Glutamatergic neuron (in vitro differentiated cells): Measurements from ENCODE around the gene SULT1E1. TPM values are rescaled to one million over a fixed set of nuclear protein-coding genes. Genes with fewer than 3 reads are reported as not detected.

ENCODE experiments used
- DNase-seq: peaks from one replicate; pipeline ENCODE4 v3.0.0; 2022
- H3K27ac Mint-ChIP-seq: one replicate; pipeline ENCODE4 v1.8.0; 2020; ENCODE audit warnings: mild to moderate bottlenecking, mixed read lengths, inconsistent platforms; ENCODE audit not compliant: unreplicated experiment
- H3K27me3 Mint-ChIP-seq: one replicate; pipeline ENCODE4 v1.8.0; 2020; ENCODE audit warnings: mild to moderate bottlenecking, moderate library complexity, mixed read lengths, inconsistent platforms; ENCODE audit not compliant: unreplicated experiment
- H3K36me3 Mint-ChIP-seq: one replicate; pipeline ENCODE4 v1.8.0; 2020; ENCODE audit warnings: mild to moderate bottlenecking, mixed read lengths, inconsistent platforms; ENCODE audit not compliant: unreplicated experiment
- H3K4me1 Mint-ChIP-seq: one replicate; pipeline ENCODE4 v1.8.0; 2020; ENCODE audit warnings: mild to moderate bottlenecking, low read depth, mixed read lengths, inconsistent platforms; ENCODE audit not compliant: unreplicated experiment
- H3K4me3 Mint-ChIP-seq: one replicate; pipeline ENCODE4 v1.8.0; 2020; ENCODE audit warnings: mild to moderate bottlenecking, mixed read lengths, inconsistent platforms; ENCODE audit not compliant: unreplicated experiment
- H3K9me3 Mint-ChIP-seq: one replicate; pipeline ENCODE4 v1.8.0; 2020; ENCODE audit warnings: mild to moderate bottlenecking, moderate library complexity, mixed read lengths, inconsistent platforms; ENCODE audit not compliant: unreplicated experiment
- CTCF ChIP-seq: fragments of 200-600 bp; sonication (generic); IDR thresholded peaks from one replicate; pipeline ENCODE4 v1.5.0; 2021; ENCODE audit not compliant: partially characterized antibody, unreplicated experiment
- long read RNA-seq: library from polyadenylated mRNA; unstranded; transcript quantifications from one replicate; pipeline ENCODE4 v2.0.0, GENCODE V29; 2020; ENCODE audit not compliant: unreplicated experiment
- total RNA-seq: library from RNA; stranded (reverse); fragmentation: NEBNext Ultra II Directional; extraction: Animal tissue kit (Norgen Biotek cat#: 25700); gene quantifications from one replicate; pipeline ENCODE4 v1.2.1, GENCODE V29; 2021; ENCODE audit not compliant: unreplicated experiment

Gene SULT1E1
- not detected for total RNA-seq
- long read RNA-seq: 0 reads

GRCh38 chr4:69860052-69860451 is at the start of gene SULT1E1:
TSS of gene SULT1E1 (minus strand) at chr4:69860145. CDS start at chr4:69857644, 2,501 bp downstream.
- DNase-seq: no peak
- H3K36me3 Mint-ChIP-seq: no peaks in the 10 kb centered on the region
- no peak within 1 kb of the TSS for H3K4me3 Mint-ChIP-seq
- H3K27me3 Mint-ChIP-seq: no peaks in the 10 kb centered on the region
- H3K4me1 Mint-ChIP-seq: no peaks in the 10 kb centered on the region
- no peak within 1 kb of the TSS for H3K27ac Mint-ChIP-seq
- no peaks in the 10 kb centered on the region for H3K9me3 Mint-ChIP-seq
- TF ChIP-seq CTCF: no peak

- Mint-ChIP-seq H3K36me3 (no peaks in the 10 kb centered on the region), H3K4me1 (no peaks in the 10 kb centered on the region), H3K27ac (no peak overlapping the region), H3K4me3 (no peak overlapping the region), H3K9me3 (no peaks in the 10 kb centered on the region), H3K27me3 (peaks cover 1% of the 10 kb centered on the region)
- DNase-seq: no peak
- no peak for TF ChIP-seq CTCF
Measured at GRCh38 chr4:69909195-69909594, 49.2 kb upstream of the SULT1E1 start.

- no peak for DNase-seq
- Mint-ChIP-seq H3K36me3 (no peaks in the 10 kb centered on the region), H3K27me3 (peaks cover 1% of the 10 kb centered on the region), H3K27ac (no peak overlapping the region), H3K4me3 (no peak overlapping the region), H3K4me1 (no peaks in the 10 kb centered on the region), H3K9me3 (no peaks in the 10 kb centered on the region)
- TF ChIP-seq CTCF: no peak
Measured at GRCh38 chr4:69907151-69907550, 47.2 kb upstream of the SULT1E1 start.

- Mint-ChIP-seq H3K27me3 (peaks cover 1% of the 10 kb centered on the region), H3K27ac (no peak overlapping the region), H3K4me1 (no peaks in the 10 kb centered on the region), H3K36me3 (no peaks in the 10 kb centered on the region), H3K4me3 (no peak overlapping the region), H3K9me3 (no peaks in the 10 kb centered on the region)
- peak; percentile 77 for TF ChIP-seq CTCF
- no peak for DNase-seq
Measured at GRCh38 chr4:69896530-69897116, 36.7 kb upstream of the SULT1E1 start.

- H3K4me3 Mint-ChIP-seq: no peak overlapping the region
- H3K4me1 Mint-ChIP-seq: no peaks in the 10 kb centered on the region
- no peak for TF ChIP-seq CTCF
- peaks cover 1% of the 10 kb centered on the region for H3K27me3 Mint-ChIP-seq
- no peaks in the 10 kb centered on the region for H3K36me3 Mint-ChIP-seq
- DNase-seq: no peak
- no peaks in the 10 kb centered on the region for H3K9me3 Mint-ChIP-seq
- no peak overlapping the region for H3K27ac Mint-ChIP-seq
Measured at GRCh38 chr4:69894721-69895120, 34.8 kb upstream of the SULT1E1 start.
